Right lobe of liver (tissue), 6 donors: ENCODE measurements around the gene PGM5. TPM values are rescaled to one million over a fixed set of nuclear protein-coding genes. Genes with fewer than 3 reads are reported as not detected.

Experiments used
- ATAC-seq, 4 donors: fragments of 200-7000 bp; cut with Tn5 transposase; one replicate each; pipeline ENCODE4 v1.9.1; 2020; ENCODE audit warnings: mild to moderate bottlenecking in 4 of 4, moderate library complexity in 4 of 4
- DNase-seq, 3 donors: peaks; one replicate each; pipeline ENCODE4 v3.0.0-alpha.2; 2020
- H3K27ac ChIP-seq, 3 donors: fragments of 200-600 bp; one replicate each; pipeline ENCODE4 v1.8.0; 2022
- H3K27me3 ChIP-seq, 2 donors: fragments of 200-600 bp; one replicate each; pipeline ENCODE4 v1.8.0; 2022
- H3K36me3 ChIP-seq, 4 donors: fragments of 200-600 bp; sonication (generic) in 1 of 4; one replicate each; pipeline versions ENCODE4 v1.5.1 to v1.8.0; 2017 to 2022; ENCODE audit warnings: control low read depth in 1 of 4
- H3K4me1 ChIP-seq, 4 donors: fragments of 200-600 bp; sonication (generic) in 1 of 4; one replicate each; pipeline versions ENCODE4 v1.5.1 to v1.8.0; 2017 to 2022; ENCODE audit warnings: control low read depth in 1 of 4
- H3K4me3 ChIP-seq, 3 donors: fragments of 200-600 bp; one replicate each; pipeline ENCODE4 v1.8.0; 2022
- H3K9me3 ChIP-seq, 4 donors: fragments of 200-600 bp; sonication (generic) in 1 of 4; one replicate each; pipeline versions ENCODE4 v1.5.1 to v1.8.0; 2017 to 2022; ENCODE audit warnings: control low read depth in 1 of 4
- CTCF ChIP-seq, 4 donors: fragments of 200-600 bp in 3 of 4; fragments of 450-650 bp in 1 of 4; IDR thresholded peaks; one replicate each; pipeline versions ENCODE4 v1.5.1 to v1.8.0; 2016 to 2022; ENCODE audit warnings: antibody characterized with exemption in 4 of 4, mild to moderate bottlenecking in 2 of 4
- POLR2A ChIP-seq: fragments of 450-650 bp; IDR thresholded peaks from one replicate; pipeline ENCODE4 v1.6.1; 2017; ENCODE audit warnings: antibody characterized with exemption, mild to moderate bottlenecking
- WGBS: methylation state at CpG from one replicate; pipeline ENCODE4 v1.1.6; 2018; ENCODE audit warnings: low coverage, low lambda C conversion rate; ENCODE audit not compliant: insufficient coverage; ENCODE audit errors: missing lambda C conversion rate; 5-methylcytosine and 5-hydroxymethylcytosine counted together
- intact Hi-C, 2 donors: fragments of 100-400 bp; cut with DNase I; formaldehyde crosslinking; loops; one replicate each; pipeline versions ENCODE4 v1.11.2 to v1.14.1; 2022
- total RNA-seq, 6 experiments: library from RNA; depleted of rRNA in 2 of 6; stranded (reverse); fragments of >200 nt in 2 of 6; fragmentation: NEBNext Ultra II Directional in 3 of 6; extraction: Animal tissue kit (Norgen Biotek cat#: 25700) in 3 of 6; gene quantifications; one replicate each; pipeline versions ENCODE4 v1.1.0 to v1.2.4, GENCODE V29; 2016 to 2023
- donor health status: DM: no; HTN: yes; CAD: no.
- donor health status: DM: no; HTN: no; CAD: no.
- donor health status: DM: no; HTN: no; CAD: no.
- donor health status: DM: no; HTN: yes; CAD: no.
- donor health status: DM: no; HTN: yes; CAD: no.

PGM5 gene
- total RNA-seq, 6 experiments from 2014 or later = 1.4 to 3.5 (median 2.9) TPM

- TF ChIP-seq CTCF (IDR thresholded peaks at IDR 0.05) = no peak
- TF ChIP-seq POLR2A = no peak
- no peaks in the 10 kb centered on the region for H3K27me3 ChIP-seq
- H3K27ac ChIP-seq = no peak overlapping the region
- ATAC-seq (no peak), DNase-seq (no peak)
- no peaks in the 10 kb centered on the region for H3K9me3 ChIP-seq
- intact Hi-C loops = no loop called here
- no peaks in the 10 kb centered on the region for H3K36me3 ChIP-seq
- H3K4me1 ChIP-seq = no peaks in the 10 kb centered on the region
- 77% methylated on average over 1 of the region's 1 CpG for WGBS
- no peak overlapping the region for H3K4me3 ChIP-seq
Observed at GRCh38 chr9:68431307-68431706, 74.9 kb downstream of the PGM5 start.

GRCh38 chr9:68433531-68434110, 77.2 kb downstream of the PGM5 start:
- Histone ChIP-seq H3K36me3 (no peaks in the 10 kb centered on the region), H3K4me3 (no peak overlapping the region), H3K27me3 (no peaks in the 10 kb centered on the region), H3K27ac (no peak overlapping the region), H3K4me1 (no peaks in the 10 kb centered on the region), H3K9me3 (no peaks in the 10 kb centered on the region)
- intact Hi-C loops = no loop called here
- DNase-seq (no peak), ATAC-seq (no peak)
- no peak for TF ChIP-seq CTCF (IDR thresholded peaks at IDR 0.05)
- TF ChIP-seq POLR2A = no peak
- WGBS = 54% methylated on average over 5 of the region's 6 CpGs

DNA sequence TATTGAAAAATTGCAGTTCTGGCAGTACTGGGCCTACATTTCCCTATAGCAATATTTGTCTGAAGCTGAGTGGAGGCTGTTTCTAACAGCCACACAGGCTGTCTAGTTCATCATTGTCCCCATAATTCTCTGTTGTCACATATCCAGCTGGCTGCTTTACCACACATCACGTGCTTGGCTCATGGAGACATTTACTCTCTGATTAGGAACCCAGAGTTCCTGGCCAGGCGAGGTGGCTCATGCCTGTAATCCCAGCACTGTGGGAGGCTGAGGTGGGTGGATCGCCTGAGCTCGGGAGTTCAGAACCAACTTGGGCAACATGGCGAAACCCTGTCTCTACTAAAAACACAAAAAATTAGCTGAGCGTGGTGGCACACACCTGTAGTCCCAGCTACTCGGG, 81.4 kb downstream of the PGM5 start:
- intact Hi-C loops = no loop called here
- no peak for ATAC-seq

GRCh38 chr9:68443624-68444023, 87.2 kb downstream of the PGM5 start:
- TF ChIP-seq POLR2A (no peak), CTCF (IDR thresholded peaks at IDR 0.05) (no peak)
- H3K4me1 ChIP-seq = no peaks in the 10 kb centered on the region

More for the DNA sequence above, 81.4 kb downstream of the PGM5 start:
- no peak for TF ChIP-seq CTCF (IDR thresholded peaks at IDR 0.05)
- TF ChIP-seq POLR2A = no peak
- Histone ChIP-seq H3K4me1 (no peaks in the 10 kb centered on the region), H3K9me3 (peaks cover 0 to 4% (median 2%) of the 10 kb centered on the region in 4 donors), H3K4me3 (no peak overlapping the region), H3K36me3 (no peaks in the 10 kb centered on the region), H3K27ac (no peak overlapping the region), H3K27me3 (no peaks in the 10 kb centered on the region)
- DNase-seq = no peak
- 47% methylated on average over 6 of the region's 7 CpGs for WGBS

More at GRCh38 chr9:68443624-68444023, 87.2 kb downstream of the PGM5 start:
- Histone ChIP-seq H3K27ac (no peak overlapping the region), H3K4me3 (no peak overlapping the region), H3K9me3 (peaks cover 0 to 4% (median 2%) of the 10 kb centered on the region in 4 donors), H3K36me3 (no peaks in the 10 kb centered on the region), H3K27me3 (no peaks in the 10 kb centered on the region)
- DNase-seq (no peak), ATAC-seq (no peak)
- 20% methylated on average over 2 of the region's 2 CpGs for WGBS
- intact Hi-C loops = no loop called here
